A549 (cell line): ENCODE results near the gene CCDC136.

Source experiments
- HDAC2 ChIP-seq: fragments of 200-600 bp; sonication (generic); IDR thresholded peaks from 2 replicates; pipeline ENCODE4 v1.6.1; 2016
- KDM1A ChIP-seq: fragments of 200-600 bp; sonication (generic); IDR thresholded peaks from 2 replicates; pipeline ENCODE4 v1.6.1; 2016; ENCODE audit warnings: low read depth, mild to moderate bottlenecking
- TF ChIP-seq, protein P1 (sequence below): fragments of >200 bp; sonication (Bioruptor Twin); formaldehyde crosslinking; IDR thresholded peaks from 3 replicates; pipeline ENCODE4 v1.5.1; 2016

DNA sequence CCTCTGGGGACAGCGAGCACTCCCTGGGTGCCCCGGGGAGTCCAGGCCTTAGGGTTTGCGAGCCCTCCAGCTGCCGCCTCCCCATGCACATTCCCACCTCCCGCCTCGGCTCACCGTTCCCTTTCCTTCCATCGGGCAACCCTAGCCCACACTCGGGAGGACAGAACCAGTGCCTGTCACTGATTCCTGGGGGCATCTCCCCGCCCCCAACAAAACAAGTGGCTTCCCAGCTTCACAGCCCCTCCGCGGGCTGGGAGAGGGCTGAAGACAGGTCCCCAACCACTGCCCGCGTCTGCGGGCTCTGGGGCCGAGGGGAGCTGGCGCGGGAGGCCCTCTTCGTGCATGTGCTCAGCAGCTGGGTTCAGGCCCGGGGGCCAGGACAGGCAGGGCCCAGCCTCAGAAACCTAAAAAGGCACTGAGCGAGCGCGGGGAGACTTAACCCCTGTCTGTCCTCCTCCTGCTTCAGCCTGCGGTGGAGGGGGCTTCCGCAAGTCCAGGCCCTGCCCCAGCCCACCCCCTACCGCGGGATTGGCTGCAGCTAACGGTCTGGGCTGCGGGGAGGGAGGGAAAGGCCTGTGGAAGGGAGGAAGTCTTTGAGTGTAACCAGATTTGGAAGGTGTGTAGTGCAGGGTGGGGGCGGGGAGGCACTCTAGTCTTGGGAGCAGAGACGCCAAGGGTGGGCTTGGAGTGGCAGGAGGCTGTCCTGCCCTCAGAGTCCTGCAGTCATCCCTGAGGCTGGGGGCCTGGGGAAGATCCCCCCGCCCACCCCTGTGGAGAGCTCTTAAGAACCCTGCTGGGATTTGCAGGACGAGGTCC is 39.6 kb downstream of the CCDC136 start:
- TF ChIP-seq HDAC2 (no peak), KDM1A (no peak)
- TF ChIP-seq, protein P1, sequence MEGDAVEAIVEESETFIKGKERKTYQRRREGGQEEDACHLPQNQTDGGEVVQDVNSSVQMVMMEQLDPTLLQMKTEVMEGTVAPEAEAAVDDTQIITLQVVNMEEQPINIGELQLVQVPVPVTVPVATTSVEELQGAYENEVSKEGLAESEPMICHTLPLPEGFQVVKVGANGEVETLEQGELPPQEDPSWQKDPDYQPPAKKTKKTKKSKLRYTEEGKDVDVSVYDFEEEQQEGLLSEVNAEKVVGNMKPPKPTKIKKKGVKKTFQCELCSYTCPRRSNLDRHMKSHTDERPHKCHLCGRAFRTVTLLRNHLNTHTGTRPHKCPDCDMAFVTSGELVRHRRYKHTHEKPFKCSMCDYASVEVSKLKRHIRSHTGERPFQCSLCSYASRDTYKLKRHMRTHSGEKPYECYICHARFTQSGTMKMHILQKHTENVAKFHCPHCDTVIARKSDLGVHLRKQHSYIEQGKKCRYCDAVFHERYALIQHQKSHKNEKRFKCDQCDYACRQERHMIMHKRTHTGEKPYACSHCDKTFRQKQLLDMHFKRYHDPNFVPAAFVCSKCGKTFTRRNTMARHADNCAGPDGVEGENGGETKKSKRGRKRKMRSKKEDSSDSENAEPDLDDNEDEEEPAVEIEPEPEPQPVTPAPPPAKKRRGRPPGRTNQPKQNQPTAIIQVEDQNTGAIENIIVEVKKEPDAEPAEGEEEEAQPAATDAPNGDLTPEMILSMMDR = no peak
